Panc1 (cell line): ENCODE results near the gene KMT2C. TPM values are rescaled to one million over a fixed set of nuclear protein-coding genes. Genes with fewer than 3 reads are reported as not detected.

Experiments used
- ATAC-seq: fragments of 200-7000 bp; cut with Tn5 transposase; 2 replicates; pipeline ENCODE4 v1.9.1; 2020; ENCODE audit warnings: mild to moderate bottlenecking, moderate library complexity
- BruUV-seq: library from RNA; stranded (reverse); fragments of 400-500 nt; replicated peaks from 2 replicates; lab custom pipeline; 2021; lab: Mats Ljungman, UMichigan
- CTCF ChIA-PET: fragments of 300-600 bp; sonication (Branson Sonifier 250); formaldehyde crosslinking; loops from one replicate; lab custom pipeline; 2022; ENCODE audit warnings: antibody characterized with exemption; lab: Charles Lee
- POLR2A ChIA-PET: fragments of 300-600 bp; sonication (Branson Sonifier 250); formaldehyde crosslinking; loops from one replicate; lab custom pipeline; 2022; ENCODE audit warnings: antibody characterized with exemption; lab: Charles Lee
- DNase-seq: peaks from one replicate; pipeline ENCODE4 v3.0.0-alpha.2; 2010; ENCODE audit warnings: low read depth, low spot score
- H3K27ac ChIP-seq: 2 replicates; pipeline ENCODE4 v1.5.1; 2011; ENCODE audit warnings: mild to moderate bottlenecking, low read length, inconsistent platforms
- H3K27me3 ChIP-seq: fragments of 200-500 bp; sonication (Bioruptor generic); 2 replicates; pipeline ENCODE4 v1.6.0; 2014; ENCODE audit warnings: low read length, inconsistent platforms; ENCODE audit not compliant: control insufficient read depth, insufficient read depth
- H3K36me3 ChIP-seq: fragments of 200-500 bp; sonication (Bioruptor generic); 2 replicates; pipeline ENCODE4 v1.5.1; 2014; ENCODE audit warnings: inconsistent platforms, mild to moderate bottlenecking, low read length, moderate library complexity; ENCODE audit not compliant: control insufficient read depth, insufficient read depth
- H3K4me1 ChIP-seq: 2 replicates; pipeline ENCODE4 v1.5.1; 2011; ENCODE audit warnings: inconsistent platforms, mild to moderate bottlenecking, low read length, moderate library complexity; ENCODE audit not compliant: control insufficient read depth, insufficient read depth
- H3K4me3 ChIP-seq, 2 experiments: 2 replicates each; pipeline ENCODE4 v1.5.1; 2011 to 2012; ENCODE audit warnings: low read depth in 2 of 2, low read length in 2 of 2, mild to moderate bottlenecking in 2 of 2, inconsistent platforms in 1 of 2, moderate library complexity in 1 of 2
- H3K9me3 ChIP-seq: fragments of 200-500 bp; sonication (Bioruptor generic); 2 replicates; pipeline ENCODE4 v1.5.1; 2014; ENCODE audit warnings: low read depth, mild to moderate bottlenecking, inconsistent platforms, low read length, moderate library complexity; ENCODE audit not compliant: control insufficient read depth, insufficient read depth
- CTCF ChIP-seq: fragments of 450-650 bp; IDR thresholded peaks from 2 replicates; pipeline ENCODE4 v1.5.1; 2017; ENCODE audit warnings: mild to moderate bottlenecking
- POLR2AphosphoS5 ChIP-seq: IDR thresholded peaks from 2 replicates; pipeline ENCODE4 v1.6.1; 2012; ENCODE audit warnings: mild to moderate bottlenecking, low read depth, low read length, moderate library complexity
- REST ChIP-seq, 2 experiments: IDR thresholded peaks; 2 replicates each; pipeline ENCODE4 v1.6.1; 2011 to 2012; ENCODE audit warnings: low read depth in 2 of 2, control low read depth in 1 of 2, low read length in 1 of 2, mild to moderate bottlenecking in 1 of 2, moderate library complexity in 1 of 2; ENCODE audit not compliant: insufficient read depth in 1 of 2
- SIN3A ChIP-seq: IDR thresholded peaks from 2 replicates; pipeline ENCODE4 v1.6.1; 2012; ENCODE audit warnings: low read depth, mild to moderate bottlenecking, low read length, moderate library complexity, borderline replicate concordance; ENCODE audit not compliant: insufficient read depth
- TCF7L2 ChIP-seq: IDR thresholded peaks from 2 replicates; pipeline ENCODE4 v1.6.1; 2011; ENCODE audit warnings: mild to moderate bottlenecking, low read depth, low read length, inconsistent platforms
- in situ Hi-C: cut with HindIII; loops from 2 replicates; pipeline ENCODE4 v1.10.0; 2016; ENCODE audit warnings: low sequenced_read_pairs, low pct_unique_long_range_greater_than_20kb
- intact Hi-C: fragments of 100-400 bp; cut with micrococcal nuclease; formaldehyde crosslinking; loops from one replicate; pipeline ENCODE4 v1.10.0; 2022; ENCODE audit not compliant: unreplicated experiment
- total RNA-seq: library from RNA; stranded (reverse); gene quantifications from one replicate; pipeline ENCODE4 v1.2.1, GENCODE V29; 2021; ENCODE audit not compliant: unreplicated experiment

The KMT2C gene
- total RNA-seq, 1 experiment from 2014 or later: 42.5 TPM

GRCh38 chr7:152344253-152344652 lies 91.5 kb downstream of the KMT2C start:
- DNase-seq: no peak
- H3K4me1 ChIP-seq: peaks cover 5% of the 10 kb centered on the region; the same call in 1 of the 2 replicates
- ChIA-PET POLR2A (no interaction called here), CTCF (no interaction called here)
- no peak overlapping the region for H3K4me3 ChIP-seq
- in situ Hi-C loops: no loop called here
- no TSS peak for BruUV-seq
- no peak for ATAC-seq
- H3K27me3 ChIP-seq: no peaks in the 10 kb centered on the region
- TF ChIP-seq REST (IDR thresholded peaks at IDR 0.05; ENCODE audit: insufficient read depth in 1 of 2, low read depth in 2 of 2, low read length in 1 of 2): no peak
- no peak for TF ChIP-seq SIN3A
- TF ChIP-seq TCF7L2: no peak
- no peak for TF ChIP-seq POLR2AphosphoS5
- TF ChIP-seq CTCF: no peak
- intact Hi-C loops: loop anchor here (5.0 to 10.0 kb wide), 2 partner anchors 91 to 363 kb away; partner anchors contain the start of gene KMT2C
- no peaks in the 10 kb centered on the region for H3K9me3 ChIP-seq
- H3K27ac ChIP-seq: no peak overlapping the region
- no peaks in the 10 kb centered on the region for H3K36me3 ChIP-seq

- ChIA-PET POLR2A (no interaction called here), CTCF (interaction anchor here (1.9 kb wide), 1 partner anchor 364 kb away, joined by 5 read pairs; no protein-coding TSS in a partner anchor)
- intact Hi-C loops (loop anchor here (5.0 to 10.0 kb wide), 2 partner anchors 92 to 365 kb away; partner anchors contain the start of gene KMT2C), in situ Hi-C loops (no loop called here)
- ATAC-seq (no peak), DNase-seq (no peak)
- Histone ChIP-seq H3K9me3 (no peaks in the 10 kb centered on the region), H3K27me3 (no peaks in the 10 kb centered on the region), H3K27ac (no peak overlapping the region), H3K36me3 (no peaks in the 10 kb centered on the region), H3K4me3 (no peak overlapping the region), H3K4me1 (peaks cover 5% of the 10 kb centered on the region; the same call in 1 of the 2 replicates)
- TF ChIP-seq POLR2AphosphoS5: no peak
- no peak for TF ChIP-seq SIN3A
- no peak for TF ChIP-seq CTCF
- TF ChIP-seq REST (IDR thresholded peaks at IDR 0.05; ENCODE audit: insufficient read depth in 1 of 2, low read depth in 2 of 2, low read length in 1 of 2): no peak
- no peak for TF ChIP-seq TCF7L2
- no TSS peak for BruUV-seq
These were observed 93.0 kb downstream of the KMT2C start for GRCh38 chr7:152342796-152343195.
